Inflammatory macrophage treated with lipopolysaccharide for 4 hours (primary cell): ENCODE data around the gene CELF2.

Experiments
- DNase-seq: peaks from one replicate; pipeline ENCODE4 v3.0.0-alpha.2; 2020

CELF2 gene

GRCh38 chr10:11307937-11308336 is 290.3 kb downstream of the CELF2 start:
- no peak for DNase-seq

- DNase-seq: no peak
Observed at GRCh38 chr10:11311027-11311426, 293.4 kb downstream of the CELF2 start.

- no peak for DNase-seq
Observed at GRCh38 chr10:11313463-11313862, 295.8 kb downstream of the CELF2 start.

GRCh38 chr10:11317936-11318670 is 300.4 kb downstream of the CELF2 start:
- DNase-seq: no peak

GRCh38 chr10:11318826-11319598 is 301.3 kb downstream of the CELF2 start:
- no peak for DNase-seq

- DNase-seq: no peak
Observed at GRCh38 chr10:11319990-11320602, 302.4 kb downstream of the CELF2 start.

GRCh38 chr10:11320809-11321520 is 303.3 kb downstream of the CELF2 start:
- no peak for DNase-seq

GRCh38 chr10:11322698-11323097 is 305.0 kb downstream of the CELF2 start:
- DNase-seq: no peak

GRCh38 chr10:11324761-11325321 is 307.2 kb downstream of the CELF2 start:
- no peak for DNase-seq

- DNase-seq: no peak
Observed at GRCh38 chr10:11325817-11326216, 308.1 kb downstream of the CELF2 start.

GRCh38 chr10:11326241-11326640 is 308.6 kb downstream of the CELF2 start:
- no peak for DNase-seq

GRCh38 chr10:11326913-11327616 is 309.4 kb downstream of the CELF2 start:
- DNase-seq: no peak

GRCh38 chr10:11328264-11329061 is 310.8 kb downstream of the CELF2 start:
- no peak for DNase-seq

GRCh38 chr10:11329062-11329673 is 311.5 kb downstream of the CELF2 start:
- DNase-seq: no peak

GRCh38 chr10:11330383-11331045 is 312.8 kb downstream of the CELF2 start:
- DNase-seq: no peak

GRCh38 chr10:11331046-11331577 is 313.4 kb downstream of the CELF2 start:
- no peak for DNase-seq

GRCh38 chr10:11331726-11332125 is 314.1 kb downstream of the CELF2 start:
- no peak for DNase-seq

GRCh38 chr10:11332846-11333245 is 315.2 kb downstream of the CELF2 start:
- no peak for DNase-seq

GRCh38 chr10:11334436-11334835 is 316.8 kb downstream of the CELF2 start:
- DNase-seq: no peak

GRCh38 chr10:11335167-11335652 is 317.5 kb downstream of the CELF2 start:
- peak; percentile 55 for DNase-seq
